Measurements from ENCODE around the gene ADCY1.
"Not testable (repeated sequence)": the region's sequence is repeated elsewhere in the genome, so short reads cannot be mapped to it uniquely, and the experiment has no call there.

Gene ADCY1

GRCh38 chr7:45573661-45574415 lies at the start of gene ADCY1:
Gene ADCY1 (plus strand): TSS chr7:45574368. CDS start chr7:45574544, 176 bp downstream.
- no peak for DNase-seq

- DNase-seq = no peak
These were observed 49.7 kb upstream of the ADCY1 start for GRCh38 chr7:45524445-45524844.

DNA sequence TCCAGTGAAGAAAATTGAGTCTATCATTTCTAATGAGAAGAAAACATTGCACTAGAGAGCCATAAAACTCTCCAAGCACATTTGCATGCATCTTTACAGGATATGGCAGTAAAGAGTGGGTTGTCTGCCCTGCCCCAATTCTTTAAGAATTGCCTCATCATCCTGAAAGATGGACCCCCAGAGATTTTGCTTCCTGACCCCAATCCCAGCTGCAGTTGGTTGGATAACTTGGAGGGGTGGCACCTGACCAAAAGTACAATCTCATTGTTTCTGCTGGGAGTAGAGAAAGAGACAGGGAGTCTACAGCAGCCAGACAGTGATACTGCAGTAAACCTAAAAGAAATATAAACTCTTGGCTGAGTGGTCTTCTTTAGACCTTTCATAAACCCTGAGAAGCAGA lies 49.1 kb upstream of the ADCY1 start:
- DNase-seq = no peak

DNA sequence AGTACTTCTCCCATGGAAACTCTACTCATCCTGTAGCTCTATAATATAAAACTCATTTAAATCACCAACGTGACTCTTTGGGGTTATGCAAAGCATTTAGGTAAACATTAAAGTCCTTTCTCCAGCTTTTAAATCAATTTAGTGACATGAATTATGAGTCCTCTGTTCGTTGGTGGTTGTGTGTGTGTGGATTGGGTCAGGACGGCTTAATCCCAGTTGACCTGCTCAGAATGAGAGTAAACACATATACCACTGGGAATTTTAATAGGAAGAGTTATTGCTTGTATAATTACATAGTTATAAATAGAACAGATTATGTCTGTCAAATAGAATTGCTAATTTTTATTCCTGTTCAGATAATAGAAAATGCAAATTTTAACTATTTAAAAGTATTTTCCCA lies 30.7 kb upstream of the ADCY1 start:
- no peak for DNase-seq

GRCh38 chr7:45545105-45545710 lies 29.0 kb upstream of the ADCY1 start:
- not testable (repeated sequence) for DNase-seq

DNA sequence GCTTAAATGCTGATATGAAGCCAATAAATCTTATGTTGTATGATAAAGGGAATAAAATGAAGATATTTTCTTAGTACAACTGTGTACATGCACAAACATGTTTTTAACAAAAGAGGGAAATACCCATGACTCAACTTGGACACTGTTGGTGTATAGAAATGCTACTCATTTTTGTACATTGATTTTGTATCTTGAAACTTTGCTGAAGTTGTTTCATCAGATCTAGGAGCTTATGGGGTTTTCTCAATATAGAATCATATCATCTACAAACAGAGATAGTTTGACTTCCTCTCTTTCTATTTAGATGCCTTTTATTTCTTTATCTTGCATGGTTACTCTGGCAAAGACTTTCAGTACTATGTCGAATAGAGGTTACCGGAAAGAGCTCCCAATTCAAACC lies 25.3 kb upstream of the ADCY1 start:
- not testable (repeated sequence) for DNase-seq

DNA sequence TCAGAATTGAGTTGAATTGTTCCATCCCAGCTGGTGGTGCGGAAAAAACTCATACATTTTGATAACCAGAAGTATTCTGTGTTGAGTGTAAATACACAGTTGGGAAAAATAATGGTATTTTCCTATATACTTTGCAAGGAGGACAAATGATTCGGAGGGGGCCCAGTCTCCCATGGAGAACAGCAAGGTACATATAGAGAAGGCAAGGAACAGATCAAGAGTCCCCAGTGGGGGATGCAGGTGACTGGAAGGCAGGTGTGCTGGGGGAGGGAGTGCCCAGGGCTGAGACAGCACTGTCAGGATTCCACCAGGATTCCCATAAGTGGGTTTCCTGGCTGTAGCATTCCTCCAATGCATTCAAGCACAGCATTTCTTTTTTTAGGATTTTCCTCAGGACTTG lies 10.8 kb upstream of the ADCY1 start:
- no peak for DNase-seq

DNA sequence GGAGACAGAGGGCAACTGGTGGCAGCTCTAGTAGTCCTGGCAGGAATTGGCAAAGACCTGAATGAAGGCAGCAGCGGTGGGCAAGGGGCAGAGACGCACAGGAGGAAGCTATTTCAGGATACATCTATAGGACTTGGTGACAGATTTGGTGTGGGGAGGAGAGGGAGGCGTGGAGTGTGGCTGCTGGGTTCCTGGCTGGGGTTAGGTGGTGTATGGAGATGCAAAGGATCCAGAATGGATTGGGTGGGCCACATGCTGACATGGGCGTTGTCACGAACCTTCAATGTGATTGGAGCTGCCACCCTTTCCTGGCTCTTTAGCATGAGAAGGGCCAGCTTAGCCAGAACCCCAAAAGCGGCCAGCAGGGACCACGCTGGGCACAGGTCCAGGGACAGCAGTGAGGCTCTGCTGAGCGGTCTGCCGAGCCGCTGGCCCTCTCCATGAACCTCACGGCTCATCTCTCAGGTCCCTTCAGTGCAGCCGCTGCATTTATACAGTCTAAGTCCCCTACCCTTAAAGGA lies 10.2 kb upstream of the ADCY1 start:
- DNase-seq = no peak

DNA sequence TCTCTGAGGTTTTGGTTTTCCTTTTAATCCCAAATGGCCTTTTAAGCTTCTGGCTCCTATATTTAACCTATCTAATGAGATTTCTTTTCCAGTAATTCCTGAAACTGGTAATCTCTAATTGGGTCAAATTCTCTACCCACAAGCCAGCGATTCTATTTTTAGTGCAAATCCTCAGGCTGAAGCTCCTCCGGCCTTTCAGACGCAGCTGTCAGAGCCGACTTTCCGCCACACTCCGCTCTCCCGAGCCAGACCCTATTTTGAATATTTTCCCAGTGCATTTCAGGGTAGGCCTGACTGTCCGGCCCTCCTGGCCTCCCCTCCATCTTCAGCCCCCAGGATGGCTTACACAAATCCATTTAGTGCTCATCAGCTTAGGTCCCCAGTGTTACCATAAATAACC lies 9.7 kb upstream of the ADCY1 start:
- DNase-seq = no peak

DNA sequence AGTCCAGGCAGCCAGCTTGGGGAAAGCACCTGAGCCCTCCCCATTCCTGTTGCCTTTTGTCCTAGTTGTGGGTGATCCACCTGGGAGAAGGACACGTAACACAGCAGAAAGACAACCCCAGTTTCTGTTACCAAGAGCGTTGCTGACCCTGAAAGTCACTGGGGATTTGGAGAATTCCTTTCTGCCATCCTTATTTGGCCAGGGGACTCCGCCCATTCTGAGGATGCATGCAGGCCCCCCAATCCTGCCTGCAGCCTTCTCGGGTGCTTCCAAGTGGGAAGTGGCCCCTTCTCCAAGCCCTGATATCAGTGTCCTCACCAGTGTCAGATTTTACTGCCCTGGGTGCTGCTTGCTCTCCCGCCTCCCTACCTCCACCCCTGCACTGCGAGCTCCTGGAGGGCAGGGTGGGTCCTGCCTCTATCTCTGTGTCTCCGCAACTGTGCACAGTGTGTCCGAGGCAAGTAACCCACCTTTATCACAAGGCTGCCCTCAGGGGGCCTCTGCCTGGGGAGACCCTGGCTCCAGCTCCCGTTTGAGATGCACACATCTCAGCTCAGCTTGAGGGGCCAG lies 9.2 kb upstream of the ADCY1 start:
- DNase-seq = no peak

- no peak for DNase-seq
These were observed 7.8 kb upstream of the ADCY1 start for GRCh38 chr7:45566386-45566785.

DNA sequence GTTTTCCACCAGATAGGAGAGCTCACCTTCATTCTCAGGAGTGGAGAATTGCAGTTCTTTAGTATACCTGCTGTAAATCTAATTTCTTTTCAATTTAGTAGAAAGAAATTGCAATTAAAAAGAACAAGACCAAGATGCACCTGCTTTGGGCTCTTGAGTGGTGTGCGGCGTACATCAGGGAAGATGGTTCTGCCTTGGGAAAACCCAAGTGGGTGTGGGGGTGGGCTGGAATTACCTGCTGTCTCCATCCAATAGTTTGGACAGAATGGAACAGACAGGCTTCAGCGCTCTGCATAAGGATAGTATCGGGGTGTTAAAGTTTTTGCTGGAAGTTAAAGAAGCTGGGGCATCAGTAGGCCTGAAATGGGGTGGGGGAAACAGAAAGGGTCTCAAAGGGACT lies 7.2 kb upstream of the ADCY1 start:
- DNase-seq = no peak

GRCh38 chr7:45567713-45568112 lies 6.5 kb upstream of the ADCY1 start:
- no peak for DNase-seq

GRCh38 chr7:45568536-45569289 lies 5.5 kb upstream of the ADCY1 start:
- DNase-seq = no peak

GRCh38 chr7:45569290-45569685 lies 4.9 kb upstream of the ADCY1 start:
- no peak for DNase-seq

GRCh38 chr7:45570797-45571196 lies 3.4 kb upstream of the ADCY1 start:
- DNase-seq = no peak

GRCh38 chr7:45573204-45573603 lies 964 bp upstream of the ADCY1 start:
- DNase-seq = no peak

- DNase-seq = no peak
These were observed 174 bp downstream of the ADCY1 start for GRCh38 chr7:45574416-45574668.

GRCh38 chr7:45574669-45575500 lies 717 bp downstream of the ADCY1 start:
- DNase-seq = no peak

GRCh38 chr7:45575501-45576248 lies 1.5 kb downstream of the ADCY1 start:
- DNase-seq = no peak

DNA sequence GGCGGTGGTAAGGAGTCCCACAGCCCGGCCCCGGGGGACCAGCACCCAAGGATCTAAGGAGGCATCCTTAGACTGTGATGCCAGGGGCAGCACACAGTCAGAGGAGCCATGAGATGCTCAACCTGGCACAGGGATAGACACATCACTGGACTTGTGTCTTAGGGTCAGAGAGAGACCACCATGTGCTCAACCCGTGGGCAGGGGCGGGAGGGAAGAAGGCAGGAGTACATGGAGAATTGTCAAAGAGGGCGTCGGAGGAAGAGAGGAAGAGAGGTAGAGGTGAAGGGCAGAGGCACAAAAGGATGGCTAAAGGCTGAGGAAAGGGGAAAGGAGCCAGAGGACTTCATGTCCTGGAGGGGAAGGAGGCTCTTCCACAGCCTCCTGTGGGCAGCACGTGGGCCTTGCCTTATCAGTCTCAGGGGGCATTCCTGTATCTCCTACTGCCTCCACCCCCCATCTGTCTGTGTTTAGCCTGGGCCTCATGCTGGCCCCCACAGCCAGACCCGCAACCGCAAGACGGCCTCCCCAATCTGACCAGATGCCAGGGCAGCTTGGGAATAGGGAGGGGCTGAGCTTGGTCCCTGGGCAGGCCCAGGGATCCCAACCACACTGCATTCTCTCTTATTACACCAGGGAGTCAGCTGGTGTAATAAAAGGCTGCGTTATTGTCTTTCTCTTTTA lies 2.2 kb downstream of the ADCY1 start:
- no peak for DNase-seq

Data from CD4-positive, alpha-beta T cell treated with Interleukin-4 for 1 hour (primary cell).